GM12878 (cell line): Measurements from ENCODE around the gene RALGAPA2.

Experiments
- MXI1 ChIP-seq: fragments of 150-350 bp; IDR thresholded peaks from 2 replicates; pipeline ENCODE4 v1.6.1; 2011; ENCODE audit warnings: low read depth, mild to moderate bottlenecking, inconsistent platforms, low read length, improper control_type of control experiment
- RBBP5 ChIP-seq: fragments of 200-600 bp; sonication (generic); conservative IDR thresholded peaks from 2 replicates; pipeline ENCODE4 v1.6.1; 2016
- SMARCA5 ChIP-seq: fragments of 450-650 bp; IDR thresholded peaks from 2 replicates; pipeline ENCODE4 v1.6.1; 2017; ENCODE audit warnings: mild to moderate bottlenecking

GRCh38 chr20:20443504-20443903 is 268.9 kb downstream of the RALGAPA2 start:
- TF ChIP-seq MXI1 (no peak), SMARCA5 (no peak), RBBP5 (no peak)
